AG04449 (cell line): ENCODE results near the gene HOTAIR.

Experiments used
- CTCF ChIA-PET: fragments of 350-600 bp; formaldehyde crosslinking; extraction: SDS; loops from one replicate; lab custom pipeline; 2021; ENCODE audit warnings: antibody characterized with exemption; lab: Yijun Ruan, JAX
- POLR2A ChIA-PET: fragments of 400-600, 350-600 bp; formaldehyde crosslinking; extraction: SDS; loops from one replicate; lab custom pipeline; 2020; ENCODE audit warnings: antibody characterized with exemption, inconsistent platforms; lab: Yijun Ruan, JAX
- DNase-seq: peaks from one replicate; pipeline ENCODE4 v3.0.0-alpha.2; 2010; ENCODE audit warnings: low read depth, low spot score
- H3K4me3 ChIP-seq: 2 replicates; pipeline ENCODE4 v1.5.1; 2011; ENCODE audit warnings: low read depth, mild to moderate bottlenecking, control low read depth, low read length
- TF ChIP-seq, protein P1 (sequence below): IDR thresholded peaks from one replicate; pipeline ENCODE4 v1.5.1; 2011; ENCODE audit warnings: mild to moderate bottlenecking, moderate library complexity, low read length, control low read depth, inconsistent platforms; ENCODE audit not compliant: insufficient read depth; ENCODE audit errors: missing control alignments

The HOTAIR gene

GRCh38 chr12:54019924-54020590 lies 45.3 kb upstream of the HOTAIR start:
- ChIA-PET CTCF (interaction anchor here (5.8 to 23.4 kb wide), 3 partner anchors 12 to 178 kb away, joined by 55 to 908 read pairs (median 385); partner anchors contain the start of genes HOXC5, HOXC8, HOXC9 and SMUG1), POLR2A (interaction anchor here (1.8 kb wide), 1 partner anchor 11 kb away, joined by 7 read pairs; the partner anchor contains the start of gene HOXC8)
- TF ChIP-seq, protein P1, sequence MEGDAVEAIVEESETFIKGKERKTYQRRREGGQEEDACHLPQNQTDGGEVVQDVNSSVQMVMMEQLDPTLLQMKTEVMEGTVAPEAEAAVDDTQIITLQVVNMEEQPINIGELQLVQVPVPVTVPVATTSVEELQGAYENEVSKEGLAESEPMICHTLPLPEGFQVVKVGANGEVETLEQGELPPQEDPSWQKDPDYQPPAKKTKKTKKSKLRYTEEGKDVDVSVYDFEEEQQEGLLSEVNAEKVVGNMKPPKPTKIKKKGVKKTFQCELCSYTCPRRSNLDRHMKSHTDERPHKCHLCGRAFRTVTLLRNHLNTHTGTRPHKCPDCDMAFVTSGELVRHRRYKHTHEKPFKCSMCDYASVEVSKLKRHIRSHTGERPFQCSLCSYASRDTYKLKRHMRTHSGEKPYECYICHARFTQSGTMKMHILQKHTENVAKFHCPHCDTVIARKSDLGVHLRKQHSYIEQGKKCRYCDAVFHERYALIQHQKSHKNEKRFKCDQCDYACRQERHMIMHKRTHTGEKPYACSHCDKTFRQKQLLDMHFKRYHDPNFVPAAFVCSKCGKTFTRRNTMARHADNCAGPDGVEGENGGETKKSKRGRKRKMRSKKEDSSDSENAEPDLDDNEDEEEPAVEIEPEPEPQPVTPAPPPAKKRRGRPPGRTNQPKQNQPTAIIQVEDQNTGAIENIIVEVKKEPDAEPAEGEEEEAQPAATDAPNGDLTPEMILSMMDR: no peak
- H3K4me3 ChIP-seq: peak overlapping the region; percentile 88
- no peak for DNase-seq

GRCh38 chr12:54019091-54019811 lies 44.5 kb upstream of the HOTAIR start:
- TF ChIP-seq, protein P1: no peak
- ChIA-PET POLR2A (no interaction called here), CTCF (interaction anchor here (5.8 to 23.4 kb wide), 2 partner anchors 13 to 179 kb away, joined by 55 to 908 read pairs; partner anchors contain the start of genes HOXC5 and SMUG1)
- no peak for DNase-seq
- H3K4me3 ChIP-seq: peak overlapping the region; percentile 88

GRCh38 chr12:54018468-54018984 lies 43.8 kb upstream of the HOTAIR start:
- H3K4me3 ChIP-seq: peak overlapping the region; percentile 88
- POLR2A ChIA-PET: interaction anchor here (0.6 kb wide), 1 partner anchor 23 kb away, joined by 3 read pairs; no protein-coding TSS in a partner anchor
- TF ChIP-seq, protein P1: no peak
- CTCF ChIA-PET: interaction anchor here (21.3 to 23.4 kb wide), 2 partner anchors 11 to 179 kb away, joined by 385 to 908 read pairs; partner anchors contain the start of genes HOXC5, HOXC6 and SMUG1
- no peak for DNase-seq

DNA sequence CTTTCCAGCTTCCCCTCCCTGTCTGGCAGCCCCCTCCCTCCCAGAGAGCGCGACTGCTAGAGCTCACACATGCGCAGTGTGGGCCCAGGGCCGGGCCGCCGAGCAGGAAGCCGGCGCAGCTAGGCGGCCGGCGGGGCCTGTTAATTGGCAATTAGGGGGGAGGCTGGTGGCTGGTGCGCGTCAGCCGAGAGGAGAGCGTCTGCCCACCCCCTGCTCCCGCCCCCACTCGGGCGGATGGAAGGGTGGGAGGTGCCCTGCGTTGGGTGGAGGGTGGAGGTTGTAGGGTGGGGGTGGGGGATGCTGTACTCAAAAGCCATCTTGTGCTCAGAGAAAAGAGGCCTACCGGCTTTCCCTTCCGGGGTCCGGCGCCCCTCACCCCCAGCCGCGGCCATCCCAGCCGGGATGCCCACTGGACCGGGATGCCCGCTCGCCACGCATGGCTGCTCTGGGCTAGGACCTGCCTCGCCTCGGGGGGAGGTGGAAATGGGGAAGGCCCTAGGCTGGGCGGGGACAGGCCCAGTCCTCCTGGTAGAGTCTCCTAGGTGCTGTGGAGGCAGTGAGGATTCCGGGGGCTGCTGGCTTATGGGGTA lies 43.2 kb upstream of the HOTAIR start:
- H3K4me3 ChIP-seq: peak overlapping the region; percentile 88
- CTCF ChIA-PET: interaction anchor here (0.6 to 21.3 kb wide), 18 partner anchors 10 to 352 kb away, joined by 3 to 385 read pairs (median 5); partner anchors contain the start of genes HOXC10, HOXC5, HOXC6 and HOXC8
- peak; percentile 82 for DNase-seq
- POLR2A ChIA-PET: interaction anchor here (0.6 to 2.8 kb wide), 18 partner anchors 10 to 178 kb away, joined by 3 to 53 read pairs (median 4); partner anchors contain the start of genes HOXC10, HOXC5, HOXC6 and HOXC8
- TF ChIP-seq, protein P1: no peak

GRCh38 chr12:54017027-54017788 lies 42.5 kb upstream of the HOTAIR start:
- DNase-seq: no peak
- TF ChIP-seq, protein P1: no peak
- ChIA-PET CTCF (interaction anchor here (0.6 to 21.3 kb wide), 21 partner anchors 9 to 353 kb away, joined by 3 to 385 read pairs (median 5); partner anchors contain the start of genes HOXC10, HOXC5, HOXC6 and HOXC8), POLR2A (interaction anchor here (0.5 to 2.8 kb wide), 21 partner anchors 9 to 455 kb away, joined by 3 to 53 read pairs (median 4); partner anchors contain the start of genes HOXC10, HOXC5, HOXC6 and HOXC8)
- H3K4me3 ChIP-seq: peak overlapping the region; percentile 88
